Ovary (tissue), 3 donors: ENCODE measurements around the gene UBFD1.

Source experiments
- POLR2A ChIP-seq: fragments of 450-650 bp; IDR thresholded peaks from one replicate; pipeline ENCODE4 v1.6.1; 2017; ENCODE audit warnings: antibody characterized with exemption, mild to moderate bottlenecking, moderate library complexity
- TF ChIP-seq, protein P1 (sequence below), 3 donors: fragments of 450-650 bp in 2 of 3; fragments of 200-600 bp in 1 of 3; IDR thresholded peaks; one replicate each; pipeline versions ENCODE4 v1.5.1 to v1.8.0; 2016 to 2022; ENCODE audit warnings: antibody characterized with exemption in 3 of 3, mild to moderate bottlenecking in 1 of 3
- donor health status: DM: no; HTN: no; CAD: no.

DNA sequence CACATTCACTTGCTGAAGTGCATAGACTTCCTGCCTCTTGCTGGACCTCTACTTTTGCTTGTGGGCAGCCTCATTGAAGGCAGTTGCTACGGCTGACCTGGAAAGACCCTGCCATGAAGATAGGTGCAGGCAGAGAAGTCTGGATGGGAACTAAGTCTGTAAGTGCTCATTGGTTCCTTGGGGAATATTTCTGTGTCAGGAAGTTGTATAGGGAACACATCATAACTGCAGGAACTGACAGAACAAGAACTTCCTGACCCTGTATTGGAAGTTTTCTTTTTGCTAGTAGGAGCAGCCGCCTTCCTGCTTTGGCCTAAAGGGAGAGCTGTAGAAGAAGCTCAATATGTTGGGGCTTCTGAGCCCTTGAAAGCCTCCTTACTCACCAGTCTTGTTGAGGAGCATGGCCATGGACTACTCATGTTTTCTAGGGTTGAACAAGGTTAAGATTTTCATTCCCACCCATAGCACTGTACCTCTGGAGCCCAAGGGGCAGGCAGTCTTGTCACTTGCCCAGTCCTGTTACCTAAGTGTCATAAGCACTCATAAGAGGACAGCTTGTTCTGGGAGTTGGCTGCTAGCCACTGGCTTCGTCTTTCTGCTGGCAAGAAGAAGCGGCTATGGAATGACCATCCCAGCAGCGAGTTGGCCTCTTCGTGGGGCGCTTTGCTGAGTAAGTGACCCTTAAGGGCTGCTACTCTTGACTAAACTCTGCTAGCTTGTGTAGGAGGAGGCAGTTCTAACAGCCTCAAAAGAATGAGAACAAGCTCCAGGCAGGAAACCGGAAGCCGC, 7.2 kb downstream of the UBFD1 start:
- TF ChIP-seq, protein P1, sequence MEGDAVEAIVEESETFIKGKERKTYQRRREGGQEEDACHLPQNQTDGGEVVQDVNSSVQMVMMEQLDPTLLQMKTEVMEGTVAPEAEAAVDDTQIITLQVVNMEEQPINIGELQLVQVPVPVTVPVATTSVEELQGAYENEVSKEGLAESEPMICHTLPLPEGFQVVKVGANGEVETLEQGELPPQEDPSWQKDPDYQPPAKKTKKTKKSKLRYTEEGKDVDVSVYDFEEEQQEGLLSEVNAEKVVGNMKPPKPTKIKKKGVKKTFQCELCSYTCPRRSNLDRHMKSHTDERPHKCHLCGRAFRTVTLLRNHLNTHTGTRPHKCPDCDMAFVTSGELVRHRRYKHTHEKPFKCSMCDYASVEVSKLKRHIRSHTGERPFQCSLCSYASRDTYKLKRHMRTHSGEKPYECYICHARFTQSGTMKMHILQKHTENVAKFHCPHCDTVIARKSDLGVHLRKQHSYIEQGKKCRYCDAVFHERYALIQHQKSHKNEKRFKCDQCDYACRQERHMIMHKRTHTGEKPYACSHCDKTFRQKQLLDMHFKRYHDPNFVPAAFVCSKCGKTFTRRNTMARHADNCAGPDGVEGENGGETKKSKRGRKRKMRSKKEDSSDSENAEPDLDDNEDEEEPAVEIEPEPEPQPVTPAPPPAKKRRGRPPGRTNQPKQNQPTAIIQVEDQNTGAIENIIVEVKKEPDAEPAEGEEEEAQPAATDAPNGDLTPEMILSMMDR (IDR thresholded peaks at IDR 0.05): no peak
- no peak for TF ChIP-seq POLR2A
